ENCODE measurements around the gene MAP4K2.

Gene MAP4K2

DNA sequence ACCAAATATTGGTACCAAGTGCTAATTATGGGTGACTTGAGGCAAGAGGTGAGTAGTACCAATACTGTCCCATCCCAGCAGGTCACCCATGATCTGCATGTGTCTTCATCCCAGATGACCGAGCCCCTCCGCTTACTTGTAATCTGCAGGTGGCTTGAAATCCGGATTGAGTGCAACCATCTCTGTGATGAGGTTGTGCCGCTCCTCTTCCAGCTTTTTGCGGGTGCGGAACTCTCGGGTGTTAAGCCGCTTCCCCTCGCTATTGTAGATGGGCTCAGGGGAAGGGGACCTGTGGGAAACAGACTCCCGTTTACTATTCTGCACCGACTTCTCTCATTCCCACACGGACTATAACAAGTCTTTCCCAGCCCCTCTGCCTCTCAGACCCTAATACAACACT lies 32.9 kb downstream of the MAP4K2 start:
- no peaks in the 10 kb centered on the region for H3K27me3 ChIP-seq (replicated peaks; ENCODE audit: insufficient read depth, low read length)
- no peak overlapping the region for H3K27ac ChIP-seq (ENCODE audit: low read length)
- peaks cover 84% of the 10 kb centered on the region for H3K79me2 ChIP-seq (ENCODE audit: low read length)
- no peak overlapping the region for H3K9ac ChIP-seq (ENCODE audit: low read length)
- TF ChIP-seq, protein P1, sequence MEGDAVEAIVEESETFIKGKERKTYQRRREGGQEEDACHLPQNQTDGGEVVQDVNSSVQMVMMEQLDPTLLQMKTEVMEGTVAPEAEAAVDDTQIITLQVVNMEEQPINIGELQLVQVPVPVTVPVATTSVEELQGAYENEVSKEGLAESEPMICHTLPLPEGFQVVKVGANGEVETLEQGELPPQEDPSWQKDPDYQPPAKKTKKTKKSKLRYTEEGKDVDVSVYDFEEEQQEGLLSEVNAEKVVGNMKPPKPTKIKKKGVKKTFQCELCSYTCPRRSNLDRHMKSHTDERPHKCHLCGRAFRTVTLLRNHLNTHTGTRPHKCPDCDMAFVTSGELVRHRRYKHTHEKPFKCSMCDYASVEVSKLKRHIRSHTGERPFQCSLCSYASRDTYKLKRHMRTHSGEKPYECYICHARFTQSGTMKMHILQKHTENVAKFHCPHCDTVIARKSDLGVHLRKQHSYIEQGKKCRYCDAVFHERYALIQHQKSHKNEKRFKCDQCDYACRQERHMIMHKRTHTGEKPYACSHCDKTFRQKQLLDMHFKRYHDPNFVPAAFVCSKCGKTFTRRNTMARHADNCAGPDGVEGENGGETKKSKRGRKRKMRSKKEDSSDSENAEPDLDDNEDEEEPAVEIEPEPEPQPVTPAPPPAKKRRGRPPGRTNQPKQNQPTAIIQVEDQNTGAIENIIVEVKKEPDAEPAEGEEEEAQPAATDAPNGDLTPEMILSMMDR (IDR thresholded peaks at IDR 0.05; ENCODE audit: low read length): no peak
- TF ChIP-seq EZH2phosphoT487 (IDR thresholded peaks at IDR 0.05; ENCODE audit: low read length): no peak
- TF ChIP-seq EZH2 (optimal IDR thresholded peaks at IDR 0.05; ENCODE audit: low read depth, low read length): no peak
- H3K4me3 ChIP-seq (ENCODE audit: low read length): no peak overlapping the region
- no peak overlapping the region for H2AFZ ChIP-seq (ENCODE audit: low read length)
- DNase-seq: no peak
- H3K4me1 ChIP-seq (ENCODE audit: low read length): peaks cover 21% of the 10 kb centered on the region
- H3K9me3 ChIP-seq (replicated peaks; ENCODE audit: insufficient read depth, low read length): no peaks in the 10 kb centered on the region
- peaks cover 45% of the 10 kb centered on the region for H4K20me1 ChIP-seq (ENCODE audit: insufficient read depth, low read length)
- no peak overlapping the region for H3K4me2 ChIP-seq (ENCODE audit: low read depth, low read length)
- peaks cover 63% of the 10 kb centered on the region for H3K36me3 ChIP-seq (replicated peaks; ENCODE audit: insufficient read depth, low read length)
- peaks cover 25% of the 10 kb centered on the region for H3F3A ChIP-seq (ENCODE audit: insufficient read depth, low read length)
- H3K9me2 ChIP-seq (replicated peaks; ENCODE audit: insufficient read depth, low read length): no peaks in the 10 kb centered on the region

GRCh38 chr11:64769283-64769682 lies 33.7 kb downstream of the MAP4K2 start:
- Histone ChIP-seq H3K27me3 (replicated peaks; ENCODE audit: insufficient read depth, low read length) (no peaks in the 10 kb centered on the region), H4K20me1 (ENCODE audit: insufficient read depth, low read length) (peaks cover 40% of the 10 kb centered on the region), H3K27ac (ENCODE audit: low read length) (no peak overlapping the region), H2AFZ (ENCODE audit: low read length) (no peak overlapping the region), H3K4me3 (ENCODE audit: low read length) (no peak overlapping the region), H3F3A (ENCODE audit: insufficient read depth, low read length) (peaks cover 26% of the 10 kb centered on the region), H3K9me3 (replicated peaks; ENCODE audit: insufficient read depth, low read length) (no peaks in the 10 kb centered on the region), H3K9ac (ENCODE audit: low read length) (no peak overlapping the region), H3K4me2 (ENCODE audit: low read depth, low read length) (no peak overlapping the region), H3K9me2 (replicated peaks; ENCODE audit: insufficient read depth, low read length) (no peaks in the 10 kb centered on the region), H3K36me3 (replicated peaks; ENCODE audit: insufficient read depth, low read length) (peaks cover 62% of the 10 kb centered on the region), H3K79me2 (ENCODE audit: low read length) (peaks cover 76% of the 10 kb centered on the region), H3K4me1 (ENCODE audit: low read length) (peaks cover 18% of the 10 kb centered on the region)
- DNase-seq: no peak
- TF ChIP-seq, protein P1 (IDR thresholded peaks at IDR 0.05; ENCODE audit: low read length): no peak
- no peak for TF ChIP-seq EZH2phosphoT487 (IDR thresholded peaks at IDR 0.05; ENCODE audit: low read length)
- TF ChIP-seq EZH2 (optimal IDR thresholded peaks at IDR 0.05; ENCODE audit: low read depth, low read length): no peak

- H3K4me3 ChIP-seq (ENCODE audit: low read length): no peak overlapping the region
- H3K4me2 ChIP-seq (ENCODE audit: low read depth, low read length): no peak overlapping the region
- H3F3A ChIP-seq (ENCODE audit: insufficient read depth, low read length): peaks cover 25% of the 10 kb centered on the region
- H3K27ac ChIP-seq (ENCODE audit: low read length): no peak overlapping the region
- H3K9me2 ChIP-seq (replicated peaks; ENCODE audit: insufficient read depth, low read length): no peaks in the 10 kb centered on the region
- no peaks in the 10 kb centered on the region for H3K27me3 ChIP-seq (replicated peaks; ENCODE audit: insufficient read depth, low read length)
- H2AFZ ChIP-seq (ENCODE audit: low read length): no peak overlapping the region
- no peak for DNase-seq
- H3K9me3 ChIP-seq (replicated peaks; ENCODE audit: insufficient read depth, low read length): no peaks in the 10 kb centered on the region
- H3K36me3 ChIP-seq (replicated peaks; ENCODE audit: insufficient read depth, low read length): peaks cover 59% of the 10 kb centered on the region
- H3K79me2 ChIP-seq (ENCODE audit: low read length): peaks cover 66% of the 10 kb centered on the region
- TF ChIP-seq EZH2 (optimal IDR thresholded peaks at IDR 0.05; ENCODE audit: low read depth, low read length) (no peak), EZH2phosphoT487 (IDR thresholded peaks at IDR 0.05; ENCODE audit: low read length) (no peak)
- TF ChIP-seq, protein P1 (IDR thresholded peaks at IDR 0.05; ENCODE audit: low read length): no peak
- H3K4me1 ChIP-seq (ENCODE audit: low read length): peaks cover 8% of the 10 kb centered on the region
- H4K20me1 ChIP-seq (ENCODE audit: insufficient read depth, low read length): peaks cover 31% of the 10 kb centered on the region
- no peak overlapping the region for H3K9ac ChIP-seq (ENCODE audit: low read length)
These were observed 34.7 kb downstream of the MAP4K2 start for GRCh38 chr11:64768300-64768694.

Measured in MM.1S (cell line).